ENCODE results near the gene C7orf33. TPM values are rescaled to one million over a fixed set of nuclear protein-coding genes. Genes with fewer than 3 reads are reported as not detected.

Gene C7orf33
- polyA plus RNA-seq, 4 donors: not detected

Other genes with a start within 250 kb of the C7orf33 start
- 10 to 100 TPM; 24.2 to 40.5 (median 30.4) TPM for gene CUL1, start 108.1 kb downstream of the C7orf33 start, polyA plus RNA-seq

Measured in small intestine (tissue), 4 donors.